Esophagus muscularis mucosa (tissue), 4 donors: ENCODE results near the gene OFD1. TPM values are rescaled to one million over a fixed set of nuclear protein-coding genes. Genes with fewer than 3 reads are reported as not detected.

Experiments
- DNase-seq: peaks from one replicate; pipeline ENCODE4 v3.0.0-alpha.2; 2017; ENCODE audit errors: extremely low spot score
- H3K27ac ChIP-seq, 4 donors: fragments of 200-600 bp; sonication (generic); replicated peaks in 1 of 4; 1 replicate in 3 of 4; 2 replicates in 1 of 4; pipeline ENCODE4 v1.5.1; 2016 to 2019; ENCODE audit warnings: mild to moderate bottlenecking in 1 of 4
- H3K27me3 ChIP-seq, 4 donors: fragments of 200-600 bp; sonication (generic); one replicate each; pipeline versions ENCODE4 v1.5.1 to v1.6.0; 2016 to 2019
- H3K36me3 ChIP-seq, 4 donors: fragments of 200-600 bp; sonication (generic); one replicate each; pipeline ENCODE4 v1.5.1; 2016 to 2019
- H3K4me1 ChIP-seq, 4 donors: fragments of 200-600 bp; sonication (generic); one replicate each; pipeline ENCODE4 v1.5.1; 2016 to 2019
- H3K4me3 ChIP-seq, 4 donors: fragments of 200-600 bp; sonication (generic); 1 replicate in 2 of 4; 2 replicates in 2 of 4; pipeline ENCODE4 v1.5.1; 2016 to 2019; ENCODE audit warnings: mild to moderate bottlenecking in 4 of 4, moderate library complexity in 1 of 4
- H3K9me3 ChIP-seq, 4 donors: fragments of 200-600 bp; sonication (generic); 1 replicate in 3 of 4; 2 replicates in 1 of 4; pipeline ENCODE4 v1.5.1; 2016 to 2019
- EP300 ChIP-seq: sonication (generic); formaldehyde crosslinking; IDR thresholded peaks from one replicate; pipeline ENCODE4 v1.6.1; 2017; ENCODE audit warnings: antibody characterized with exemption
- POLR2A ChIP-seq: fragments of 450-650 bp; IDR thresholded peaks from one replicate; pipeline ENCODE4 v1.6.1; 2017; ENCODE audit warnings: antibody characterized with exemption, moderate library complexity, mild to moderate bottlenecking, low read depth
- POLR2AphosphoS5 ChIP-seq, 2 donors: sonication (generic); formaldehyde crosslinking; IDR thresholded peaks; one replicate each; pipeline ENCODE4 v1.6.1; 2017; ENCODE audit warnings: antibody characterized with exemption in 2 of 2
- WGBS: methylation state at CpG from one replicate; pipeline ENCODE4 v1.1.5; 2018; 5-methylcytosine and 5-hydroxymethylcytosine counted together
- intact Hi-C: fragments of 100-400 bp; cut with DNase I; formaldehyde crosslinking; loops from one replicate; pipeline ENCODE4 v1.15.1; 2023
- total RNA-seq, 4 donors: library from RNA; depleted of rRNA; stranded (reverse); fragments of >200 nt; gene quantifications; one replicate each; pipeline versions ENCODE4 v1.1.0 to v1.2.1, GENCODE V29; 2016
- TF ChIP-seq, protein P1 (sequence below), 3 experiments: fragments of 200-600 bp in 2 of 3; fragments of 450-650 bp in 1 of 3; sonication (generic) in 2 of 3; IDR thresholded peaks; one replicate each; pipeline ENCODE4 v1.5.1; 2017 to 2019; ENCODE audit warnings: antibody characterized with exemption in 3 of 3, mild to moderate bottlenecking in 2 of 3, moderate library complexity in 1 of 3

Gene OFD1
- total RNA-seq, 4 donors from 2014 or later, result 12.6 to 17.2 (median 14.8) TPM

DNA sequence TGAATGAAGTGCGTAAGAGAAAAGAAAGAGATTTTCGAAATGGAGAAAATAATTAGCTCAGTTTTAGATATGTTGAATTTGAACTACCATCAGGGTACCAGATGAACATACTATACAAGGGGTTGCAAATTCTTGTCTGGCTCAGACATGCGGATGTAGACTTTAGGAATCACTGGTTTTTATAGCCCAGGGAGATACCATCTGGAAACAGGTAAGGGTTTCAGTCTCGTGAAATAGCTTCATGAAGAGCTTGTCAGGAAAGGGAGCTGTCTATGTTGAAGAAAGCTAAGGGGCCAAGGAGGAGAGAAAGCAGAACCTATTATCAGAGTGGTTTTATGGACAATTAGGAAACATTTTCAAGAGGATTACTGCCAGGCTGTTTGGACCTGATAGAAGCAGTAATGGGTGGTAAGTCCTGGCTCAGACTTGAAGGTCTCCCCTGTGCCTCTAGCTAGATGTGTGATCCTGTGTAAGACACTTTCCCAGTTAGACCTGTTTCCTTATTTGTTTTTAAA, 38.9 kb upstream of the OFD1 start:
- no peak overlapping the region for H3K4me3 ChIP-seq
- TF ChIP-seq POLR2AphosphoS5 (IDR thresholded peaks at IDR 0.05) (no peak), POLR2A (no peak), EP300 (no peak)
- TF ChIP-seq, protein P1, sequence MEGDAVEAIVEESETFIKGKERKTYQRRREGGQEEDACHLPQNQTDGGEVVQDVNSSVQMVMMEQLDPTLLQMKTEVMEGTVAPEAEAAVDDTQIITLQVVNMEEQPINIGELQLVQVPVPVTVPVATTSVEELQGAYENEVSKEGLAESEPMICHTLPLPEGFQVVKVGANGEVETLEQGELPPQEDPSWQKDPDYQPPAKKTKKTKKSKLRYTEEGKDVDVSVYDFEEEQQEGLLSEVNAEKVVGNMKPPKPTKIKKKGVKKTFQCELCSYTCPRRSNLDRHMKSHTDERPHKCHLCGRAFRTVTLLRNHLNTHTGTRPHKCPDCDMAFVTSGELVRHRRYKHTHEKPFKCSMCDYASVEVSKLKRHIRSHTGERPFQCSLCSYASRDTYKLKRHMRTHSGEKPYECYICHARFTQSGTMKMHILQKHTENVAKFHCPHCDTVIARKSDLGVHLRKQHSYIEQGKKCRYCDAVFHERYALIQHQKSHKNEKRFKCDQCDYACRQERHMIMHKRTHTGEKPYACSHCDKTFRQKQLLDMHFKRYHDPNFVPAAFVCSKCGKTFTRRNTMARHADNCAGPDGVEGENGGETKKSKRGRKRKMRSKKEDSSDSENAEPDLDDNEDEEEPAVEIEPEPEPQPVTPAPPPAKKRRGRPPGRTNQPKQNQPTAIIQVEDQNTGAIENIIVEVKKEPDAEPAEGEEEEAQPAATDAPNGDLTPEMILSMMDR (IDR thresholded peaks at IDR 0.05), result no peak
- H3K36me3 ChIP-seq, result no peaks in the 10 kb centered on the region
- H3K4me1 ChIP-seq, result peaks cover 42 to 83% (median 81%) of the 10 kb centered on the region in 4 donors
- no peak overlapping the region for H3K27ac ChIP-seq
- no peaks in the 10 kb centered on the region for H3K9me3 ChIP-seq
- no peaks in the 10 kb centered on the region for H3K27me3 ChIP-seq
- intact Hi-C loops, result no loop called here
- 90% methylated on average over 4 of the region's 4 CpGs for WGBS
- DNase-seq, result no peak

DNA sequence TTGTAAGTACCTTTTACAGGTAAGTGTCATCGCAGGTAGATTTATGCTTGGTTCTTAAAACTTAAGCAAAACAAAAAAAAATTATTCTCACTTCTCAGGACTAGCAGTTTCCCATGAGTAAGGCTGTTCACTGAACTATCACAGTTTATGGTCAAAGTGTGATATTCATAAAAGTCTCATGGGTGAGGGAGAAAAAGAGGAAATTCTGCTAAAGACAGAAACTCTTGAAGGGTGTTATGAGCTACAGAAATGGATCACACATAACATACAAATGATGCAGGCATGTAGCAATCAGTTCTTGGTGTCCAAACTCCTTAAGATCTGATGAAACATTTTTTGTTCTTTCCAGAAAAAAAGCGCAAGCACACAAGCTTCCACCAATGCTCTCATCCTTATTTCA, 37.1 kb upstream of the OFD1 start:
- intact Hi-C loops, result no loop called here
- Histone ChIP-seq H3K27ac (no peak overlapping the region), H3K4me3 (no peak overlapping the region), H3K36me3 (no peaks in the 10 kb centered on the region), H3K27me3 (no peaks in the 10 kb centered on the region), H3K4me1 (peaks cover 29 to 73% (median 70%) of the 10 kb centered on the region in 4 donors), H3K9me3 (no peaks in the 10 kb centered on the region)
- no peak for TF ChIP-seq POLR2AphosphoS5 (IDR thresholded peaks at IDR 0.05)
- TF ChIP-seq EP300, result no peak
- TF ChIP-seq POLR2A, result no peak
- TF ChIP-seq, protein P1 (IDR thresholded peaks at IDR 0.05), result no peak
- 87% methylated on average over 2 of the region's 2 CpGs for WGBS
- DNase-seq, result no peak

DNA sequence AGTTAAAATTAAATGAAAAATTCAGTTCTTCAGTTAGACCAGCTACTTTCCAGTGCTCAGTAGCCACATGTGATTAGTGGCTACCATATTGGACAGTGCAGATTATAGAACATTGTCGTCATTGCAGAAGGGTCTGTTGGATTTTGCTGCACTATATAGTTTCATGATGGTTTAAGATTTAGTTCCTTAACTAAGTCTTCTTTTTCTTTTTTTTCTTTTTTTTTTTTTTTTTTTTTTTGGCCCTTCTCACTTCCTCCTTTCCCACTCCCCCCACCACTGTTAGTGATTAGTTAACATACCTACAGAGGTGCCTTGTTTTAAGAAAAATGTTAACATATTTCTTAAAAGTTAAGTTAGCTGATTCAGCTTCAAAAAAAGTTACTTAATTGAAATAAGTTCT, 36.6 kb upstream of the OFD1 start:
- DNase-seq, result no peak
- 83% methylated on average over 1 of the region's 1 CpG for WGBS
- no peak for TF ChIP-seq POLR2A
- no peak for TF ChIP-seq POLR2AphosphoS5 (IDR thresholded peaks at IDR 0.05)
- TF ChIP-seq EP300, result no peak
- TF ChIP-seq, protein P1 (IDR thresholded peaks at IDR 0.05), result no peak
- no peaks in the 10 kb centered on the region for H3K36me3 ChIP-seq
- H3K4me3 ChIP-seq, result no peak overlapping the region
- no peak overlapping the region for H3K27ac ChIP-seq
- no peaks in the 10 kb centered on the region for H3K9me3 ChIP-seq
- no peaks in the 10 kb centered on the region for H3K27me3 ChIP-seq
- H3K4me1 ChIP-seq, result peaks cover 29 to 72% (median 69%) of the 10 kb centered on the region in 4 donors
- intact Hi-C loops, result no loop called here

DNA sequence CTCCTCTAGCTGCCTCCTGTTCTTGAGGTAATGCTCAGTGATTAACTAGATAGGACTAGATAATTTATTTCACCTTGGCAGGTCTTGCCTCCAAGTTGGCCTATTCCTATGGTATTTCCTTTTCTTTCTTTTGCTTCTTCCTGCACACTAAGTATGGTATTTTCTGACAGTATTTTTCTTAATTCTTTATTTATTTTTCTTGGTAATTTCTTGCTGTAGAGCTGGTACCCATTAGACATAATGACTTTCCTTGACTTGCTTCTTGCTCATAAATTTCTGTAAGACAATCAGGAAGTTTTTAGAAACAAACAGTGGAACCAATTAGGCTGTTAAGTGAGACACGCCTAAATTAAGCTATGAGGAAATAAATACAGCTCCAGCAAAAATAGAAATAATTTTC, 36.1 kb upstream of the OFD1 start:
- intact Hi-C loops, result no loop called here
- Histone ChIP-seq H3K27me3 (no peaks in the 10 kb centered on the region), H3K9me3 (no peaks in the 10 kb centered on the region), H3K4me3 (no peak overlapping the region), H3K4me1 (peaks cover 24 to 72% (median 69%) of the 10 kb centered on the region in 4 donors), H3K27ac (no peak overlapping the region), H3K36me3 (no peaks in the 10 kb centered on the region)
- DNase-seq, result no peak
- no peak for TF ChIP-seq POLR2AphosphoS5 (IDR thresholded peaks at IDR 0.05)
- TF ChIP-seq, protein P1 (IDR thresholded peaks at IDR 0.05), result no peak
- no peak for TF ChIP-seq EP300
- no peak for TF ChIP-seq POLR2A
- 61% methylated on average over 1 of the region's 1 CpG for WGBS
